Neural progenitor cell (in vitro differentiated cells): ENCODE measurements around the gene NEDD4L. TPM values are rescaled to one million over a fixed set of nuclear protein-coding genes. Genes with fewer than 3 reads are reported as not detected.

Experiments used
- DNase-seq: peaks from one replicate; pipeline ENCODE4 v3.0.0-alpha.2; 2016; ENCODE audit warnings: low spot score
- H2AFZ ChIP-seq: fragments of 200-600 bp; sonication (generic); replicated peaks from 2 replicates; pipeline ENCODE4 v1.6.1; 2016; ENCODE audit warnings: antibody characterized with exemption
- H3F3A ChIP-seq: fragments of 200-600 bp; sonication (generic); 2 replicates; pipeline ENCODE4 v1.6.1; 2016; ENCODE audit warnings: antibody characterized with exemption, low read depth
- H3K27ac ChIP-seq: fragments of 200-600 bp; sonication (generic); 2 replicates; pipeline ENCODE4 v1.5.1; 2016; ENCODE audit warnings: mild to moderate bottlenecking
- H3K27me3 ChIP-seq: fragments of 200-600 bp; sonication (generic); 2 replicates; pipeline ENCODE4 v1.6.1; 2016; ENCODE audit warnings: mild to moderate bottlenecking, moderate library complexity
- H3K36me3 ChIP-seq: fragments of 200-600 bp; sonication (generic); 2 replicates; pipeline ENCODE4 v1.5.1; 2016
- H3K4me1 ChIP-seq: fragments of 200-600 bp; sonication (generic); 2 replicates; pipeline ENCODE4 v1.6.1; 2016; ENCODE audit warnings: mixed run types
- H3K4me2 ChIP-seq: fragments of 200-600 bp; sonication (generic); 2 replicates; pipeline ENCODE4 v1.6.1; 2016
- H3K4me3 ChIP-seq: fragments of 200-600 bp; sonication (generic); 2 replicates; pipeline ENCODE4 v1.5.1; 2016
- H3K79me2 ChIP-seq: fragments of 200-600 bp; sonication (generic); 2 replicates; pipeline ENCODE4 v1.6.1; 2016; ENCODE audit warnings: low read depth
- H3K9ac ChIP-seq: fragments of 200-600 bp; sonication (generic); 2 replicates; pipeline ENCODE4 v1.6.1; 2016
- H3K9me3 ChIP-seq: fragments of 200-600 bp; sonication (generic); 2 replicates; pipeline ENCODE4 v1.5.1; 2016; ENCODE audit warnings: low read depth
- H4K20me1 ChIP-seq: fragments of 200-600 bp; sonication (generic); 2 replicates; pipeline ENCODE4 v1.6.1; 2016; ENCODE audit warnings: low read depth
- H3K27ac Mint-ChIP-seq: 3 replicates; pipeline ENCODE4 v1.8.0; 2021; ENCODE audit warnings: mixed read lengths
- H3K27me3 Mint-ChIP-seq: 2 replicates; pipeline ENCODE4 v1.8.0; 2022; ENCODE audit warnings: low read depth, mild to moderate bottlenecking, inconsistent platforms, moderate library complexity, mixed read lengths; ENCODE audit not compliant: insufficient read depth
- H3K36me3 Mint-ChIP-seq: 3 replicates; pipeline ENCODE4 v1.8.0; 2021; ENCODE audit warnings: mixed read lengths
- H3K4me1 Mint-ChIP-seq: 3 replicates; pipeline ENCODE4 v1.8.0; 2021; ENCODE audit warnings: mixed read lengths
- H3K4me3 Mint-ChIP-seq: 3 replicates; pipeline ENCODE4 v1.8.0; 2021; ENCODE audit warnings: mild to moderate bottlenecking, moderate library complexity, mixed read lengths
- H3K9me3 Mint-ChIP-seq: 3 replicates; pipeline ENCODE4 v1.8.0; 2020; ENCODE audit warnings: mixed read lengths
- CTCF ChIP-seq: fragments of 200-600 bp; sonication (generic); IDR thresholded peaks from 2 replicates; pipeline ENCODE4 v1.5.1; 2017; ENCODE audit warnings: antibody characterized with exemption, mild to moderate bottlenecking
- EZH2 ChIP-seq: fragments of 200-600 bp; sonication (generic); IDR thresholded peaks from 2 replicates; pipeline ENCODE4 v1.6.1; 2017; ENCODE audit warnings: antibody characterized with exemption, mild to moderate bottlenecking, moderate library complexity
- EZH2phosphoT487 ChIP-seq: fragments of 200-600 bp; sonication (generic); IDR thresholded peaks from 2 replicates; pipeline ENCODE4 v1.6.1; 2017; ENCODE audit warnings: antibody characterized with exemption
- total RNA-seq: library from RNA; depleted of rRNA; stranded (reverse); fragments of >200 nt; gene quantifications from 2 replicates; pipeline ENCODE4 v1.2.3, GENCODE V29; 2015; ENCODE audit warnings: low replicate concordance

NEDD4L gene
- total RNA-seq, 1 donor from 2014 or later: 55.5 TPM

- Histone ChIP-seq H3K4me3 (no peak overlapping the region), H3K36me3 (no peaks in the 10 kb centered on the region), H4K20me1 (peaks cover 87% of the 10 kb centered on the region), H3F3A (peaks cover 9% of the 10 kb centered on the region), H3K4me1 (peaks cover 32% of the 10 kb centered on the region), H3K4me2 (no peak overlapping the region), H3K79me2 (peaks cover 41% of the 10 kb centered on the region), H3K27me3 (no peaks in the 10 kb centered on the region), H2AFZ (no peak overlapping the region), H3K9me3 (no peaks in the 10 kb centered on the region), H3K9ac (no peak overlapping the region), H3K27ac (no peak overlapping the region)
- peaks cover 5% of the 10 kb centered on the region for H3K9me3 Mint-ChIP-seq
- H3K27me3 Mint-ChIP-seq: no peaks in the 10 kb centered on the region
- H3K27ac Mint-ChIP-seq: no peak overlapping the region
- H3K36me3 Mint-ChIP-seq: peaks cover 13% of the 10 kb centered on the region
- TF ChIP-seq EZH2 (no peak), CTCF (no peak), EZH2phosphoT487 (no peak)
- peaks cover 15% of the 10 kb centered on the region for H3K4me1 Mint-ChIP-seq
- no peak overlapping the region for H3K4me3 Mint-ChIP-seq
- DNase-seq: no peak
Observed at GRCh38 chr18:58098706-58099105, 54.7 kb downstream of the NEDD4L start.

GRCh38 chr18:58100154-58100553 is 56.1 kb downstream of the NEDD4L start:
- H3K27me3 ChIP-seq: no peaks in the 10 kb centered on the region
- DNase-seq: no peak
- H3K36me3 Mint-ChIP-seq: peaks cover 8% of the 10 kb centered on the region
- H3K36me3 ChIP-seq: no peaks in the 10 kb centered on the region
- H3K27me3 Mint-ChIP-seq: no peaks in the 10 kb centered on the region
- no peak overlapping the region for H3K4me3 Mint-ChIP-seq
- H3K9me3 Mint-ChIP-seq: peaks cover 2% of the 10 kb centered on the region
- no peak overlapping the region for H3K4me2 ChIP-seq
- H3K9me3 ChIP-seq: no peaks in the 10 kb centered on the region
- no peak overlapping the region for H3K9ac ChIP-seq
- no peak overlapping the region for H2AFZ ChIP-seq
- no peak overlapping the region for H3K27ac Mint-ChIP-seq
- H3K27ac ChIP-seq: no peak overlapping the region
- peaks cover 87% of the 10 kb centered on the region for H4K20me1 ChIP-seq
- peaks cover 9% of the 10 kb centered on the region for H3F3A ChIP-seq
- TF ChIP-seq EZH2: no peak
- TF ChIP-seq EZH2phosphoT487: no peak
- TF ChIP-seq CTCF: no peak
- H3K4me1 ChIP-seq: peaks cover 32% of the 10 kb centered on the region
- H3K4me1 Mint-ChIP-seq: peaks cover 11% of the 10 kb centered on the region
- H3K4me3 ChIP-seq: no peak overlapping the region
- H3K79me2 ChIP-seq: peaks cover 46% of the 10 kb centered on the region

GRCh38 chr18:58101291-58101794 is 57.3 kb downstream of the NEDD4L start:
- Histone ChIP-seq H4K20me1 (peaks cover 87% of the 10 kb centered on the region), H3K9me3 (no peaks in the 10 kb centered on the region), H3K27me3 (no peaks in the 10 kb centered on the region), H3K4me2 (peak overlapping the region; percentile 43), H3F3A (peaks cover 9% of the 10 kb centered on the region), H2AFZ (no peak overlapping the region), H3K79me2 (peaks cover 42% of the 10 kb centered on the region), H3K36me3 (no peaks in the 10 kb centered on the region), H3K27ac (no peak overlapping the region), H3K4me1 (peaks cover 36% of the 10 kb centered on the region), H3K4me3 (no peak overlapping the region), H3K9ac (no peak overlapping the region)
- DNase-seq: peak; percentile 19
- Mint-ChIP-seq H3K4me1 (peaks cover 14% of the 10 kb centered on the region), H3K4me3 (no peak overlapping the region), H3K36me3 (peaks cover 6% of the 10 kb centered on the region), H3K27ac (no peak overlapping the region), H3K27me3 (no peaks in the 10 kb centered on the region), H3K9me3 (peaks cover 2% of the 10 kb centered on the region)
- no peak for TF ChIP-seq CTCF
- TF ChIP-seq EZH2: no peak
- no peak for TF ChIP-seq EZH2phosphoT487
